Activated CD8-positive, alpha-beta memory T cell treated with anti-CD3 and anti-CD28 coated beads, Interleukin-2, amount 50 U/mL, for 48 hours (primary cell): ENCODE results near the gene ZDHHC19.
"Not testable (repeated sequence)": the region's sequence is repeated elsewhere in the genome, so short reads cannot be mapped to it uniquely, and the experiment has no call there.

Experiments used
- DNase-seq: peaks from one replicate; pipeline ENCODE4 v3.0.0-alpha.2; 2020

Gene ZDHHC19

GRCh38 chr3:196198771-196199753 lies 12.1 kb downstream of the ZDHHC19 start:
- DNase-seq, result no peak

- no peak for DNase-seq
Measured at GRCh38 chr3:196198081-196198675, 13.0 kb downstream of the ZDHHC19 start.

- no peak for DNase-seq
Measured at GRCh38 chr3:196197524-196197923, 13.7 kb downstream of the ZDHHC19 start.

- DNase-seq, result no peak
Measured at GRCh38 chr3:196195664-196196265, 15.4 kb downstream of the ZDHHC19 start.

- DNase-seq, result no peak
Measured at GRCh38 chr3:196194542-196194915, 16.7 kb downstream of the ZDHHC19 start.

GRCh38 chr3:196193736-196194541 lies 17.3 kb downstream of the ZDHHC19 start:
- no peak for DNase-seq

GRCh38 chr3:196193133-196193735 lies 18.0 kb downstream of the ZDHHC19 start:
- DNase-seq, result peak; percentile 67

GRCh38 chr3:196192524-196193051 lies 18.6 kb downstream of the ZDHHC19 start:
- DNase-seq, result peak; percentile 65

- peak; percentile 77 for DNase-seq
Measured at GRCh38 chr3:196192036-196192523, 19.1 kb downstream of the ZDHHC19 start.

GRCh38 chr3:196189566-196190347 lies 21.4 kb downstream of the ZDHHC19 start:
- DNase-seq, result no peak

GRCh38 chr3:196186651-196187573 lies 24.3 kb downstream of the ZDHHC19 start:
- DNase-seq, result no peak

GRCh38 chr3:196184881-196185280 lies 26.3 kb downstream of the ZDHHC19 start:
- no peak for DNase-seq

GRCh38 chr3:196184169-196184432 lies 27.1 kb downstream of the ZDHHC19 start:
- DNase-seq, result not testable (repeated sequence)

- no peak for DNase-seq
Measured at GRCh38 chr3:196181127-196181546, 30.1 kb downstream of the ZDHHC19 start.

GRCh38 chr3:196180346-196180745 lies 30.9 kb downstream of the ZDHHC19 start:
- DNase-seq, result no peak

- peak; percentile 91 for DNase-seq
Measured at GRCh38 chr3:196179380-196180308, 31.6 kb downstream of the ZDHHC19 start.

GRCh38 chr3:196178993-196179379 lies 32.2 kb downstream of the ZDHHC19 start:
- no peak for DNase-seq

GRCh38 chr3:196177967-196178366 lies 33.2 kb downstream of the ZDHHC19 start:
- DNase-seq, result no peak

- no peak for DNase-seq
Measured at GRCh38 chr3:196177567-196177966, 33.6 kb downstream of the ZDHHC19 start.
